BE2C (cell line): Measurements from ENCODE around the gene SYNM. TPM values are rescaled to one million over a fixed set of nuclear protein-coding genes. Genes with fewer than 3 reads are reported as not detected.

Experiments used
- DNase-seq: peaks from one replicate; pipeline ENCODE4 v3.0.0-alpha.2; 2020
- H3K27me3 ChIP-seq: fragments of 250-450 bp; sonication (Bioruptor Pico); 2 replicates; pipeline ENCODE4 v1.5.1; 2020; ENCODE audit warnings: mild to moderate bottlenecking
- H3K36me3 ChIP-seq: fragments of 250-450 bp; sonication (Bioruptor Pico); 2 replicates; pipeline ENCODE4 v1.5.1; 2020; ENCODE audit warnings: mild to moderate bottlenecking
- H3K4me1 ChIP-seq: fragments of 250-450 bp; sonication (Bioruptor Pico); 2 replicates; pipeline ENCODE4 v1.5.1; 2020
- H3K4me3 ChIP-seq: 2 replicates; pipeline ENCODE4 v1.5.1; 2011; ENCODE audit warnings: low read depth, low read length
- H3K9me3 ChIP-seq: fragments of 250-450 bp; sonication (Bioruptor Pico); 2 replicates; pipeline ENCODE4 v1.5.1; 2020
- CTCF ChIP-seq: IDR thresholded peaks from 2 replicates; pipeline ENCODE4 v1.5.1; 2012; ENCODE audit warnings: mild to moderate bottlenecking, low read depth, low read length
- polyA plus RNA-seq: library from polyadenylated mRNA; unstranded; fragments of >200 nt; gene quantifications from one replicate; pipeline ENCODE4 v1.2.1, GENCODE V29; 2012; ENCODE audit warnings: low read depth, missing spikeins; ENCODE audit not compliant: insufficient read length, insufficient read depth

SYNM gene
- polyA plus RNA-seq = 11.4 TPM

- Histone ChIP-seq H3K9me3 (no peaks in the 10 kb centered on the region), H3K4me3 (peak within 1 kb of the TSS; percentile 60), H3K36me3 (no peaks in the 10 kb centered on the region), H3K4me1 (no peaks in the 10 kb centered on the region), H3K27me3 (no peaks in the 10 kb centered on the region)
- peak; percentile 91 for DNase-seq
- TF ChIP-seq CTCF = peak; percentile 60
These were observed at the start of gene SYNM for GRCh38 chr15:99104788-99105513. SYNM (plus strand) TSS chr15:99105080; CDS start chr15:99105200, 120 bp downstream.

- no peak for TF ChIP-seq CTCF
- H3K4me1 ChIP-seq = no peaks in the 10 kb centered on the region
- H3K27me3 ChIP-seq = peaks cover 10% of the 10 kb centered on the region
- no peaks in the 10 kb centered on the region for H3K36me3 ChIP-seq
- H3K4me3 ChIP-seq = no peak overlapping the region
- no peaks in the 10 kb centered on the region for H3K9me3 ChIP-seq
- no peak for DNase-seq
These were observed 49.2 kb upstream of the SYNM start for GRCh38 chr15:99055555-99056134.

GRCh38 chr15:99057020-99057419 lies 47.9 kb upstream of the SYNM start:
- Histone ChIP-seq H3K4me3 (no peak overlapping the region), H3K4me1 (no peaks in the 10 kb centered on the region), H3K36me3 (no peaks in the 10 kb centered on the region), H3K9me3 (no peaks in the 10 kb centered on the region), H3K27me3 (peaks cover 22% of the 10 kb centered on the region)
- DNase-seq = no peak
- TF ChIP-seq CTCF = no peak

- Histone ChIP-seq H3K4me1 (no peaks in the 10 kb centered on the region), H3K9me3 (no peaks in the 10 kb centered on the region), H3K36me3 (no peaks in the 10 kb centered on the region), H3K4me3 (no peak overlapping the region), H3K27me3 (peaks cover 30% of the 10 kb centered on the region)
- no peak for TF ChIP-seq CTCF
- no peak for DNase-seq
These were observed 47.0 kb upstream of the SYNM start for GRCh38 chr15:99057697-99058420.

- no peak for DNase-seq
- no peaks in the 10 kb centered on the region for H3K36me3 ChIP-seq
- peaks cover 3% of the 10 kb centered on the region for H3K4me1 ChIP-seq
- H3K27me3 ChIP-seq = peaks cover 36% of the 10 kb centered on the region
- TF ChIP-seq CTCF = no peak
- no peaks in the 10 kb centered on the region for H3K9me3 ChIP-seq
- H3K4me3 ChIP-seq = peak overlapping the region; percentile 61
These were observed 46.4 kb upstream of the SYNM start for GRCh38 chr15:99058421-99058870.
